Upper lobe of left lung (tissue), 4 donors: ENCODE results near the gene SELP.

Experiments
- EP300 ChIP-seq, 4 donors: sonication (generic); formaldehyde crosslinking; IDR thresholded peaks; one replicate each; pipeline ENCODE4 v1.5.1; 2017; ENCODE audit warnings: antibody characterized with exemption in 4 of 4, control low read depth in 2 of 4
- POLR2AphosphoS5 ChIP-seq, 2 donors: sonication (generic); formaldehyde crosslinking; IDR thresholded peaks; one replicate each; pipeline ENCODE4 v1.5.1; 2017; ENCODE audit warnings: antibody characterized with exemption in 2 of 2
- TF ChIP-seq, protein P1 (sequence below), 6 experiments: fragments of 450-650 bp in 4 of 6; fragments of 200-600 bp in 2 of 6; sonication (generic) in 2 of 6; IDR thresholded peaks; one replicate each; pipeline ENCODE4 v1.5.1; 2016 to 2019; ENCODE audit warnings: antibody characterized with exemption in 6 of 6

DNA sequence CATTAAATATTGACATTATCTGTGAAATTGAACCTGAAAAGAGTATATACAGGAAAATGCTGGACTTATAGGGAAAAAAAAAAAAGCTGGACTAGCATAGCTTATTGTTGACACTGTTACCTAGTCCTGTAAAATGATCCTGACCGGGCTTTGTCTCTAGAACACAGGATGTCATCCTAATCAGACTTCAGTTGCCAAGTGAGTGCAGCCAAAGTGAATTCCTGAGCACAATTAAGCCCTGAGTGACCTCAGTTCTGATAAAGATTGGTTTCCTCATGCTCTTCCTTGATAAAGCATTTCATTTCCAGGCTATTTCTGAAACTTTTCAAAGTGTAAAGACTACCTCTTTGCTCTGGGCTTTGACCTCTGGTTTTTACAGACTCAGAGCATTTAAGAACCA is 19.8 kb downstream of the SELP start:
- TF ChIP-seq, protein P1, sequence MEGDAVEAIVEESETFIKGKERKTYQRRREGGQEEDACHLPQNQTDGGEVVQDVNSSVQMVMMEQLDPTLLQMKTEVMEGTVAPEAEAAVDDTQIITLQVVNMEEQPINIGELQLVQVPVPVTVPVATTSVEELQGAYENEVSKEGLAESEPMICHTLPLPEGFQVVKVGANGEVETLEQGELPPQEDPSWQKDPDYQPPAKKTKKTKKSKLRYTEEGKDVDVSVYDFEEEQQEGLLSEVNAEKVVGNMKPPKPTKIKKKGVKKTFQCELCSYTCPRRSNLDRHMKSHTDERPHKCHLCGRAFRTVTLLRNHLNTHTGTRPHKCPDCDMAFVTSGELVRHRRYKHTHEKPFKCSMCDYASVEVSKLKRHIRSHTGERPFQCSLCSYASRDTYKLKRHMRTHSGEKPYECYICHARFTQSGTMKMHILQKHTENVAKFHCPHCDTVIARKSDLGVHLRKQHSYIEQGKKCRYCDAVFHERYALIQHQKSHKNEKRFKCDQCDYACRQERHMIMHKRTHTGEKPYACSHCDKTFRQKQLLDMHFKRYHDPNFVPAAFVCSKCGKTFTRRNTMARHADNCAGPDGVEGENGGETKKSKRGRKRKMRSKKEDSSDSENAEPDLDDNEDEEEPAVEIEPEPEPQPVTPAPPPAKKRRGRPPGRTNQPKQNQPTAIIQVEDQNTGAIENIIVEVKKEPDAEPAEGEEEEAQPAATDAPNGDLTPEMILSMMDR (IDR thresholded peaks at IDR 0.05): no peak
- TF ChIP-seq POLR2AphosphoS5 (IDR thresholded peaks at IDR 0.05) (no peak), EP300 (IDR thresholded peaks at IDR 0.05) (no peak)
